Smooth muscle cell of the pulmonary artery (primary cell): Measurements from ENCODE around the gene UBE3D. TPM values are rescaled to one million over a fixed set of nuclear protein-coding genes. Genes with fewer than 3 reads are reported as not detected.

ENCODE experiments used
- total RNA-seq: library from RNA; depleted of rRNA; stranded (reverse); fragments of >200 nt; gene quantifications from 2 replicates; pipeline ENCODE4 v1.2.3, GENCODE V29; 2014

UBE3D gene
- 4.6 and 6.2 TPM in 2 replicates for total RNA-seq

GRCh38 chr6:83065511-83066192 lies at the start of gene UBE3D:
Gene UBE3D (minus strand): TSS chr6:83065841. CDS start chr6:83065718, 123 bp downstream.

GRCh38 chr6:83067448-83068439 lies 2.1 kb upstream of the UBE3D start, which contains the start of gene DOP1A:
Gene DOP1A (plus strand): TSS chr6:83067671. CDS start chr6:83096978, 29,307 bp downstream.

Other genes starting within 250 kb of the UBE3D start
- 31.1 and 39.2 TPM in 2 replicates for gene DOP1A, start 1.8 kb upstream of the UBE3D start, total RNA-seq
- gene PGM3, start 127.4 kb upstream of the UBE3D start, total RNA-seq = 126 and 140 TPM in 2 replicates
- 4.6 and 5.9 TPM in 2 replicates for gene RWDD2A, start 127.5 kb upstream of the UBE3D start, total RNA-seq